ENCODE data around the gene ELOB.

Gene ELOB

GRCh38 chr16:2810651-2811050 is 33.6 kb upstream of the ELOB start:
- DNase-seq (ENCODE audit: low spot score) = no peak

DNA sequence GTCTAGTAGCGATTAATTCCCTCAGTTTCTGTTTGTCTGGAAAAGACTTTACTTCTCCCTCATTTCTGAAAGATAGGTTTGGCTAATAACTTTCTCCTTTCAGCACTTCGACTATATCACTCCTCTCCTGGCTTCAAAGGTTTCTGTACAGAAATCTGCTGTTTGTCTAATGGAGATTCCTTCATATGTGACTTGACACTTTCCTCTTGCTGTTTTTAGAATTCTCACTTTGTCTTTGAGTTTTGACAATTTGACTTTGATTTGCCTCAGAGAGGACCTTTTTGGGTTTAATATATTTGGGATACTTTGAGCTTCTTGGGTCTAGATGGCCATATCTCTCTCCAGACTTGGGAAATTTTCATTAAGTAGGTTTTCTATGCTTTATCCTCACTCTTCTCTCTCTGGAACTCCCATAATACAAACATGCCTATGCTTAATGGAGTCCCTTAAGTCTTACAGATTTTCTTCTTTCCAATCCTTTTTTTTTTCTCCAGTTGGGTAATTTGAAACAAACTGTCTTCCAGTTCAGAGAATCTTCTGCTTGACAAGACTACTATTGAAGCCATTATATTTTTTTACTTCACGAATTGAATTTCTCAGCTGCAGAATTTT is 32.2 kb upstream of the ELOB start:
- no peak for DNase-seq (ENCODE audit: low spot score)

DNA sequence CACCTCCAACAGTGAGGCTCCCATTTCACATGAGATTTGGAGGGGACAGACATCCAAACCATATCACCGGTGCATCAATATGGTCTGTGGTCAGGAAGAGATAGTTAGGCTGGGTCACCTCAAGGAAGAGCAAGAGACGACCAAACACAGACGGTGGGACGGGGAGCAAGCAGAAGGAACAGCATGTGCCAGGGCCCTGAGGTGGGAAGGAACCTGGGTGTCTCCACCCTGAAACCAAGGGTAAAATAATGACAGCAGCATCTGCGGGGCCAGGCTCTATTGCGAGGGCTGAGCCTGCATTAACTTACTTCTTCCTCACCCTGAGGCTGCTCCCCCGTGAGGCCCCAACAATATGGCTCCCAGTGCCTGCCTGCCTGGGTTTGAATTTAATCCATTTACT is 31.1 kb upstream of the ELOB start:
- no peak for DNase-seq (ENCODE audit: low spot score)

- DNase-seq (ENCODE audit: low spot score) = no peak
These were observed 29.2 kb upstream of the ELOB start for GRCh38 chr16:2806286-2806685.

- no peak for DNase-seq (ENCODE audit: low spot score)
These were observed 27.6 kb upstream of the ELOB start for GRCh38 chr16:2804728-2805127.

DNA sequence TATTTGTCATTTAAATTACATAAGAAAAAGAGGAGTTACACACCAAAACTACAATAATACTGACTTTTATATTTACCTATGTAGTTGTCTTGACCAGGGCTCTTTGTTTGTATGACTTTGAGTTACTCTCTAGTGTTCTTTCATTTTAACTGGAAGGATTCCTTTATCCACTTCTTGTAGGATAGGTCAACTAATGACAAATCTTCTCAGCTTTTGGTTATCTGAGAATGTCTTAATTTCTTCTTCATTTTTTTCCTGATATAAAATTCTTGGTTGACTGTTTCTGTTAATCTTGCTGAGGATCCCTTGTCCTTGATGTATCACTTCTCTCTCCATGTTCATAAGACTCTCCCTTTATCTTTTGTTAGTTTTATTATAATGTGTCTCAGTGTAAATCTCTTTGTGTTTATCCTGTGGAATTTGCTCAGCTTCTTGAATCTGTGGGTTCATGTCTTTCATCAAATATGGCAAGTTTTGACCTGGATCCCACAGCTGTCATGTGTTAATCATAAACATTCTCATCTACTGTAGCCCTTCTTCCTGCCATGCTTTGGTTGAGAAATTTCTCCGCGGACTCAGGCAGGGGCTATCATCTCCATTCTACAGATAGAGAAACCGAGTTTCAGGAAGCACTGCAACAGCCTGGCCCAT is 26.6 kb upstream of the ELOB start:
- no peak for DNase-seq (ENCODE audit: low spot score)

DNA sequence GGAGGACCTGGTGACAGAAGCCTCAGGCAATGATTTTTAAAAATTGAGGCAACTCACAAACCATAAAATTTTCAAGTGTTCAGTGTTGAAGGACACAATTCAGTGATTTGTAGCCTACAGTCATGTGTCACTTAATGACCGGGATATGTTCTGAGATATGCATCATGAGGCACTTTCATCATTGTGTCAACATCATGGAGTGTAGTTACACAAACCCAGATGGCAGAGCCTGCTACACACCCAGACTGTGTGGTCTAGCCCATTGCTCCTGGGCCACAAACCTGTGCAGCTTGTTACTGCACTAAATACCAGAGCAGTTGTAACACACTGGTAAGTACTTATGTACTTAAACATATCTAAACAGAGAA is 22.8 kb upstream of the ELOB start:
- DNase-seq (ENCODE audit: low spot score) = no peak

DNA sequence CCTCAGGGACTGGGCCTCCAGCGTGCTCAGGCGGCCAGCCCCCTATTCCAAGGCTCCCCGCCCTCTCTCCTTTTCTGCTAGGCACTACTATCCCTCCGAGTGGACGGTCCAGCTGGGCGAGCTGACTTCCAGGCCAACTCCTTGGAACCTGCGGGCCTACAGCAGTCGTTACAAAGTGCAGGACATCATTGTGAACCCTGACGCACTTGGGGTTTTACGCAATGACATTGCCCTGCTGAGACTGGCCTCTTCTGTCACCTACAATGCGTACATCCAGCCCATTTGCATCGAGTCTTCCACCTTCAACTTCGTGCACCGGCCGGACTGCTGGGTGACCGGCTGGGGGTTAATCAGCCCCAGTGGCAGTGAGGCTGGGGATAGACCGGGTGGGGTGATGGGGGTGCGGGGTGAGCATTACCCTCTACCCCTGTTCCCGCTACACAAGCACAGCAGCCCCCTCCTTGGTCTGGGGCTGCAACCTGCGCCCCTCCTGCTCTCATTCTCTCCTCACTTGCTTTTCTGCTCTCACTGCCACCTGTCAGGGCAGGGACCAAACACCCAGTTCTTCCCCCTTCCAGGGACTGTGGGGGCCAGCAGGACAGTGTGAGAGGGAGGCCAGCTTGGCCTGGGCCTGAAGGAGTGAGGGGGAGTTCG is 22.3 kb upstream of the ELOB start:
- DNase-seq (ENCODE audit: low spot score) = no peak

DNA sequence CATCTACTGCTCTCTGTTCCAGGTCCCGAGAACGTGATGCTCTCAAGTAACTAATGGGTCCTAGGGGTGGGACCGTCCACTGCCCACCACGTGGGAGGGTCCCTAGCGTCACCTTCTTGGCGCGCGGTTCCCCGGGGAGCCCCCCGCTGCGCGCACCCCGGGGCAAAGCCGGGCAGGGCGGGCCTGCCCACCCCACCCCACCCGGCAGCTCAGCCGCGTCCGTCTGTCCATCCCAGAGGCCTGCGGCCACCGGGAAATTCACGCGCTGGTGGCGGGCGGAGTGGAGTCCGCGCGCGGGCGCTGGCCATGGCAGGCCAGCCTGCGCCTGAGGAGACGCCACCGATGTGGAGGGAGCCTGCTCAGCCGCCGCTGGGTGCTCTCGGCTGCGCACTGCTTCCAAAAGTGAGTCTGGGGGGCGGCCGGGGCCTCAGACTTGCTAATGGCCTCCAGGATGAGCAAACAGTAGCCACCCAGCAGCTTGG is 21.7 kb upstream of the ELOB start:
- DNase-seq (ENCODE audit: low spot score) = no peak

DNA sequence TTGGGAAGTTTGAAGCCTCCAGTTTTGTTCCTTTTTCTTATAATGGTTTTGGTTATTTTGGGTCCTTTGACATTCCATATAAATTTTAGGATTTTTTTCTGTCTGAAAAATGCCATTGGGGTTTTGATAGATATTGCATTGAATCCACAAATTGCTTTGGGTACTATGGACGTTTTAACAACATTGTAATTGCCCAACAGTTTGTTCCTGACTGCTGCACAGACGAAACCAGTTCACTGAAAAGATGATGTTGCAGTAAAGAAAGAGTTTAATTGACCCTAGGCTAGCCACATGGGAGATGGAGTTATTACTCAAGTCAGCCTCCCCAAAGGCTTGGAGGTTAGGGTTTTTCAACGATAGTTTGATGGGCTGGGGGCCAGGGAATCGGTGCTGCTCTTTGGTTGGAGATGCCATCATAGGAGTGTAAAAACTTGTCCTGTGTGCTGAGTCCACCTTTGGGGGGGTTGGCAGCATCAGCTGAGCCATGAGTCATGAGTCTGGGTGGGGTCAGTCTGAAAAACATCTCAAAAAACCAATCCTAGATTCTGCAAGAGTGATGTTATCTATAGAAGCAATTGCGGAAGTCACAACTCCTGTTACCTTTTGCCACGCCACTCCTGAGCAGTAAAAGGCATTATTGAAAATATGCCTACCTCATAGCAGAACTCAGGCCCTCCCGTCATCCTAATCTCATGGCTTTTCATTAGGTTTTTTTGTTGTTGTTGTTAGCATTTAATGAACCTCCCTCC is 18.5 kb upstream of the ELOB start:
- no peak for DNase-seq (ENCODE audit: low spot score)

GRCh38 chr16:2792940-2793339 is 15.9 kb upstream of the ELOB start:
- no peak for DNase-seq (ENCODE audit: low spot score)

DNA sequence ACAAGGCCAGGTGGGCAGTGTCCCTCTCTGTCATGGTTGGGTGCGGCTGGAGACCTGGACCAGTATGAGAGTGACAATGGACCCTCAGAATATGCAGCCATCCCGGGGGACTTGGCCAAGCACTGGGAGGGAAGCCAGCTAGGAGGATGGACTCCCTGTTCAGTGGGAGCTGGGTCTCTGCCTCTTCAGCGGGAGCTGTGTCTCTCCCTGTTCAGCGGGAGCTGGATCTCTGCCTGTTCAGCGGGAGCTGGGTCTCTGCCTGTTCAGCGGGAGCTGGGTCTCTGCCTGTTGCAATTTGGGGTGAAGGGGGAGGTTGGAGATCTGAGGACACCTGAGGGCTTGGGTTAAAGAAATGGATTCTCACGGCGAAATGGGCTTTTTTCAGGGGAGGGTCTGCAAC is 14.1 kb upstream of the ELOB start:
- no peak for DNase-seq (ENCODE audit: low spot score)

DNA sequence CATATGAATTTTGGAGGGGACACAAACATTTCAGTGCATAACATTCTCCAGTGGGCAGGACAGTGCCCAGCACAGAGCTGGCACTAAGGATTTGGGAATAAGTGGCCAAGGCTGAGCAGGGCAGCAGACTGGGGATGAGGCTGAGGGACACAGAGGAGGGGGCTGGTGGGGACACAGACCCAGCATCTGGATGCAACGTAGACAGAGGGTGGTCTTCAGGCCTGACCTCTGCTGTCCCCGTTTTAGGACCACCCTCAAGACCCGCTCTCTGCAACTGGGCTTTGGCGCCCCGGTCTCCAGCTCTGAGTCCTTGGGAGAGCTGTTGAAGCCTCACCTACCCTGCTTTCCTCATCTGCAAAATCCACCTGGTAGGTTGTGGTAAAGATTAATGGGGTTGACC is 13.6 kb upstream of the ELOB start:
- DNase-seq (ENCODE audit: low spot score) = no peak

DNA sequence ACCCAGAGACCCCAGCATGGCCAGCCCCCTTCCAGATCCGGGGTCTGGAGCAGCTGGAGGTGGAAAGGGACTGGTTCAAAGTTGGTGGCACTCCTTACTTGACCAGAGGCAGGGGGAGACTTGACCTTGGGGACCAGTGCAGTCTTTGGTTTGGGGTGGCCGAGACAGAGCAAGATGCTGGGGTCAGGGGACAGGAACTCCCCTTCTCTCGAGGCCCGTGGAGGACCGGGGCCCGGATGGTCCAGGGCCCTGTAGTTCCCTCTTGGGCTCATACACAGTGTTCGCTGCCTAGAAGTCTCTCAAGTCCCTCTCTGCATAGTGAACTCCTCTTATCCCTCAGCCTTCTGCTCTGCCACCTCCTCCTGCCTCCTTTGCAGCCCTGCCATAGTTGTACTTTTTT is 10.9 kb upstream of the ELOB start:
- DNase-seq (ENCODE audit: low spot score) = no peak

DNA sequence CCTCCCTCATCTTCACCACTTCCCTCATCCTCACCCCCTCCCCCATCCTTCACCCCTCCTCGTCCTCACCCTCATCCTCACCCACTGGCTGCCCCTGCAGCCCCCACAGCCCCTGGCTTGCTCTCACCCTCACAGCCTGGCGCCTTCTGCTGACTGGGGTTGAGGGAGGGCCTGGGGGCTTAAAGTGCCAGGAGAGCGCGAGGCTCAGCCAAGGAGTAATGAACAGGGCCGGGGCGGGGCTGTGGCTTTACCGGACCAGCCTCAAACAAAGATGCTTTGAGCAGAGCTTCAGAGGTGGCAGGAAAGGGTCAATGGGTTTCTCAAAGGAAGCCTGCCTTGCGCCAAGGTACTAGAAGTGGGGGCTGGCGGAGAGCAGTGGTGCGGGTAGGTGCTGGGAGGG is 10.3 kb upstream of the ELOB start, which contains the start of gene PRSS33:
Gene PRSS33 (minus strand): TSS at position 155 of the 400 bp plus-strand sequence. CDS start 1,013 bp downstream, outside the sequence.
- no peak for DNase-seq (ENCODE audit: low spot score)

DNA sequence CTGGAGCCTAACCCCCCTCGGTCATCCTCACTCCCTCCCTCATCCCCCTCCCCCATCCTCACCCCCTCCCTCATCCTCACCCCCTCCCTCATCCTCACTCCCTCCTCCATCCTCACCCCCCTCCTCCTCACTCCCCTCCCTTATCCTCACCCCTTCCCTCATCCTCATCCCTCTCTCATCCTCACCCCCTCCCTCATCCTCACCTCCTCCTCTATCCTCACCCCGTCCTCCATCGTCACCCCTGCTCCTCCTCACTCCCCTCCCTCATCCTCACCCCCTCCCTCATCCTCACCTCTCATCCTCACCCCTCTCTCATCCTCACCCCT is 9.7 kb upstream of the ELOB start:
- DNase-seq (ENCODE audit: low spot score) = no peak

DNA sequence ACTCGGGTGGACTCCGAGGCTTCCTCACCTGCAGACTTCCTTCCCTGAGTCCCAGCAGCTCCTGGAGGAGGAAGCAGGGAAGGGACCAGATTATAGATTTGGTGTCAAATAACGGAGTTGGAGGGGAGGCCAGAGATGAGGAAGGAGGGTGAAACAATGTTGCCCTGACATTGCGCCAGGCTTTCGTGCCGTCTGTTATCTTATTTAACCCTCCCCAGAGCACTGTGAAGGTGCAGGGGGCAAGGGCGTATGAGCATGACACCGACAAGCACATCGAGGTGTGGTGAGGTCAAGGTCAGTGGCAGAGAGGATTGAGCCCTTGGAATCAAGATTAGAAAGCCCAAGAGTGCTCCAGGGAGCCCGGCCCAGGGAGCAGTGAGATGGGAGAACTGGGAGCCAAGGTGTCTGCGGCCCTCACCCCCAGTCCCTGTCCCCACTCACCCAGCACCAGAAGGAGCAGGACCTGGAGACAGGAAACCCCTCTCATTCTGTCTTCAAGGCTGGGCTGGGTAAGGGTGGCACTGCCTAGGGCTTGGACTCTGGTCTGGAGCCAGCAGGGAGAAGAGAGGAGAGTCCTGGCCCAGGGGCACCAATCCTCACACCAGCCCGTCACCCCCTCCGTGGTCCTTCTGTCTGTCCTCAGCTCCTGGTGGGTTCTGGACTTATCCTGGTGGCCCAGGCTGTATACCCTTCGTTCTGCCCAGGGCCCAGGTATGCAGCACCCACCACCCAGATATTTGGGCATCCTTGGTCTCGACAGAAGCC is 9.2 kb upstream of the ELOB start:
- DNase-seq (ENCODE audit: low spot score) = no peak

GRCh38 chr16:2785101-2785991 is 8.3 kb upstream of the ELOB start:
- no peak for DNase-seq (ENCODE audit: low spot score)

DNA sequence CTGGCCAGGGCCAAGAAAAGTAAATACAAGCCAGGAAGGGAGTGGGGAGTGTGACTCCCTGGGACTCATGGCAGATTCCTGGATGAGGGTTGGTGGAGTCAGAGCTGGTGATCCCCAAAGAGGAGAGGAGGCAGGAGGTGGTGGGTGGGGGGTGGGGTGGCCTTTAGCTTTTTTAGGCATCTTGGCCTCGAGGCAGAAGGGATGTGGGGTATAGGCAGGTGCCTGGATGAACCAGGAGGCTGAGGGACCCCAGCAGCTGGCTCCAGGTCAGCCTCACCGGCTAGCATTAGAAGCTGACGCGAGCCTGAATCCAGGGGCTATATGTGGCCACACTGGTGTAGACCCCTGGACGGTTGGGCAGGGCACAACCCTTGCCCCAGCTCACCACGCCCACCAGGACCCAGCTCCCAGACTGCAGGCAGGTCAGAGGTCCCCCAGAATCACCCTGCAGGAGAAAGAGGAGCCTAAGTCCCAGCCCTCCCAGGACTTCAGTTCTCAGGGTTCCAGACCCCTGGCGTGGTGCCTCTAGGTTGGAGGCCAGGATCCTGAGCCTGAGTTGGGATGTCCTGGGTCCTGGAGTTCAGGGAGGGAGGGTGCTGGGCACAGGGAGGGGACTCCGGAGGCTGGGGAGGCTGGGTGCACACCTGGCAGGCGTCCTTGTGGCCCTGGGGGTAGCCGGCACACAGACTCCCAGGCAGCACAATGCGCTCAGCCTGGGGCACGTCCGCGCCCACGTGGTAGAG is 7.4 kb upstream of the ELOB start:
- no peak for DNase-seq (ENCODE audit: low spot score)

- DNase-seq (ENCODE audit: low spot score) = no peak
These were observed 6.7 kb upstream of the ELOB start for GRCh38 chr16:2783581-2784357.

Measured in HuH-7 (cell line).